H1 (cell line): Measurements from ENCODE around the gene PIBF1. TPM values are rescaled to one million over a fixed set of nuclear protein-coding genes. Genes with fewer than 3 reads are reported as not detected.

Experiments
- CTCF ChIA-PET: fragments of 300-600 bp; sonication (Branson Sonifier 250); formaldehyde crosslinking; loops from one replicate; lab custom pipeline; 2021; ENCODE audit not compliant: partially characterized antibody; lab: Charles Lee
- POLR2A ChIA-PET: fragments of 300-600 bp; sonication (Branson Sonifier 250); formaldehyde crosslinking; loops from one replicate; lab custom pipeline; 2021; ENCODE audit warnings: inconsistent platforms; ENCODE audit not compliant: partially characterized antibody; lab: Charles Lee
- DNase-seq, 2 experiments: peaks; one replicate each; pipeline versions ENCODE4 v3.0.0 to v3.0.0-alpha.2; 2010 to 2022; ENCODE audit warnings: low spot score in 2 of 2, low read depth in 1 of 2, mixed read lengths in 1 of 2
- FAIRE-seq: peaks from 2 replicates; lab custom pipeline; 2011; peaks lifted over from hg19 to GRCh38; lab: Jason Lieb, UNC
- H2AFZ ChIP-seq: 2 replicates; pipeline ENCODE4 v1.8.1; 2012; ENCODE audit warnings: low read length, inconsistent platforms
- H2AK5ac ChIP-seq: 2 replicates; pipeline ENCODE4 v1.6.1; 2013; ENCODE audit warnings: low read depth, low read length
- H2BK120ac ChIP-seq: replicated peaks from 2 replicates; pipeline ENCODE3; 2013; ENCODE audit warnings: low read depth, low read length, inconsistent platforms
- H2BK12ac ChIP-seq: 2 replicates; pipeline ENCODE4 v1.6.1; 2013; ENCODE audit warnings: low read depth, low read length
- H2BK15ac ChIP-seq: 2 replicates; pipeline ENCODE4 v1.6.1; 2013; ENCODE audit warnings: low read length
- H2BK20ac ChIP-seq: 2 replicates; pipeline ENCODE4 v1.6.1; 2013; ENCODE audit warnings: low read length
- H2BK5ac ChIP-seq: 2 replicates; pipeline ENCODE4 v1.6.1; 2013; ENCODE audit warnings: low read depth, low read length
- H3K14ac ChIP-seq: 2 replicates; pipeline ENCODE4 v1.6.1; 2013; ENCODE audit warnings: inconsistent platforms; ENCODE audit not compliant: insufficient read length
- H3K18ac ChIP-seq: 2 replicates; pipeline ENCODE4 v1.6.1; 2013; ENCODE audit warnings: low read length; ENCODE audit errors: extremely low read depth
- H3K23ac ChIP-seq: 2 replicates; pipeline ENCODE4 v1.6.1; 2013; ENCODE audit warnings: inconsistent platforms; ENCODE audit not compliant: insufficient read length
- H3K23me2 ChIP-seq: 2 replicates; pipeline ENCODE4 v1.6.1; 2013; ENCODE audit warnings: low read depth, low read length
- H3K27ac ChIP-seq: 2 replicates; pipeline ENCODE4 v1.6.1; 2011; ENCODE audit warnings: low read depth, low read length, inconsistent platforms
- H3K27me3 ChIP-seq, 4 experiments: replicated peaks in 1 of 4; 1 replicate in 1 of 4; 2 replicates in 3 of 4; pipeline versions ENCODE4 v1.6.1 to v1.8.1; 2011 to 2013; ENCODE audit warnings: low read length in 3 of 4, mild to moderate bottlenecking in 3 of 4, inconsistent platforms in 2 of 4, mixed read lengths in 2 of 4, moderate library complexity in 1 of 4; ENCODE audit not compliant: control insufficient read depth in 3 of 4, insufficient read depth in 3 of 4; ENCODE audit errors: extremely low read depth in 1 of 4
- H3K36me3 ChIP-seq, 4 experiments: 2 replicates each; pipeline versions ENCODE4 v1.6.1 to v1.8.1; 2011 to 2013; ENCODE audit warnings: mild to moderate bottlenecking in 4 of 4, low read length in 3 of 4, moderate library complexity in 2 of 4, control low read depth in 1 of 4, inconsistent platforms in 1 of 4; ENCODE audit not compliant: insufficient read depth in 4 of 4, control insufficient read depth in 2 of 4
- H3K4ac ChIP-seq: replicated peaks from 2 replicates; pipeline ENCODE3; 2013; ENCODE audit warnings: low read length, low read depth, mixed read lengths, inconsistent platforms; ENCODE audit not compliant: insufficient read length
- H3K4me1 ChIP-seq, 4 experiments: replicated peaks in 1 of 4; 1 replicate in 1 of 4; 2 replicates in 3 of 4; pipeline versions ENCODE4 v1.6.1 to v1.8.1; 2011 to 2013; ENCODE audit warnings: low read length in 3 of 4, inconsistent platforms in 2 of 4, mixed read lengths in 1 of 4; ENCODE audit not compliant: insufficient read depth in 4 of 4, control insufficient read depth in 3 of 4
- H3K4me2 ChIP-seq, 2 experiments: 2 replicates each; pipeline versions ENCODE4 v1.6.1 to v1.8.1; 2011 to 2013; ENCODE audit warnings: low read depth in 2 of 2, low read length in 2 of 2, control low read depth in 1 of 2, inconsistent platforms in 1 of 2, mild to moderate bottlenecking in 1 of 2; ENCODE audit not compliant: insufficient read depth in 1 of 2
- H3K4me3 ChIP-seq, 4 experiments: fragments of 200-600, 300-600 bp in 1 of 4; sonication (generic), shearing (Covaris generic), sonication (Bioruptor Twin) in 1 of 4; 2 replicates each; pipeline versions ENCODE4 v1.5.1 to v1.8.1; 2011 to 2016; ENCODE audit warnings: low read length in 4 of 4, low read depth in 3 of 4, control low read depth in 2 of 4, inconsistent platforms in 2 of 4, mild to moderate bottlenecking in 2 of 4, mixed read lengths in 1 of 4, moderate library complexity in 1 of 4; ENCODE audit not compliant: insufficient read depth in 2 of 4; ENCODE audit errors: extremely low read depth in 1 of 4
- H3K56ac ChIP-seq: replicated peaks from 2 replicates; pipeline ENCODE3; 2013; ENCODE audit warnings: low read depth, mild to moderate bottlenecking, mixed read lengths, low read length, inconsistent platforms; ENCODE audit not compliant: insufficient read length
- H3K79me1 ChIP-seq: 2 replicates; pipeline ENCODE4 v1.6.1; 2013; ENCODE audit warnings: low read depth, low read length, control low read depth
- H3K79me2 ChIP-seq, 2 experiments: 2 replicates each; pipeline versions ENCODE4 v1.6.1 to v1.8.1; 2012 to 2013; ENCODE audit warnings: low read length in 2 of 2, mild to moderate bottlenecking in 2 of 2, inconsistent platforms in 1 of 2; ENCODE audit not compliant: insufficient read depth in 2 of 2, control insufficient read depth in 1 of 2
- H3K9ac ChIP-seq, 4 experiments: replicated peaks in 1 of 4; 1 replicate in 1 of 4; 2 replicates in 3 of 4; pipeline versions ENCODE4 v1.6.1 to v1.8.1; 2011 to 2013; ENCODE audit warnings: low read depth in 3 of 4, low read length in 3 of 4, control low read depth in 2 of 4, mild to moderate bottlenecking in 2 of 4, moderate library complexity in 2 of 4, inconsistent platforms in 1 of 4; ENCODE audit errors: extremely low read depth in 1 of 4
- H3K9me3 ChIP-seq, 2 experiments: 2 replicates each; pipeline versions ENCODE4 v1.6.1 to v1.8.1; 2012 to 2013; ENCODE audit warnings: mild to moderate bottlenecking in 2 of 2, moderate library complexity in 2 of 2, control low read depth in 1 of 2, inconsistent platforms in 1 of 2, low read depth in 1 of 2, low read length in 1 of 2, mixed read lengths in 1 of 2; ENCODE audit not compliant: insufficient read depth in 2 of 2
- H4K20me1 ChIP-seq, 2 experiments: replicated peaks in 1 of 2; 2 replicates each; pipeline versions ENCODE3 to v1.8.1; 2011 to 2013; ENCODE audit warnings: inconsistent platforms in 2 of 2, low read length in 2 of 2, mild to moderate bottlenecking in 1 of 2; ENCODE audit not compliant: insufficient read depth in 2 of 2, control insufficient read depth in 1 of 2
- H4K5ac ChIP-seq: 2 replicates; pipeline ENCODE4 v1.6.1; 2013; ENCODE audit warnings: low read length, low read depth, mixed read lengths, inconsistent platforms; ENCODE audit not compliant: insufficient read length
- H4K8ac ChIP-seq: 2 replicates; pipeline ENCODE4 v1.8.0; 2013; ENCODE audit warnings: mild to moderate bottlenecking, moderate library complexity, low read length, inconsistent platforms; ENCODE audit not compliant: insufficient read depth; ENCODE audit errors: extremely low read depth
- H4K91ac ChIP-seq: replicated peaks from 2 replicates; pipeline ENCODE3; 2013; ENCODE audit warnings: low read length, mixed read lengths, inconsistent platforms; ENCODE audit not compliant: insufficient read length
- ATF3 ChIP-seq: IDR thresholded peaks from 2 replicates; pipeline ENCODE4 v1.6.1; 2011; ENCODE audit warnings: low read depth, mild to moderate bottlenecking, low read length; ENCODE audit not compliant: insufficient read depth
- CREB1 ChIP-seq: IDR thresholded peaks from 2 replicates; pipeline ENCODE4 v1.6.1; 2012; ENCODE audit warnings: inconsistent platforms
- CTCF ChIP-seq, 3 experiments: IDR thresholded peaks; 1 replicate in 2 of 3; 2 replicates in 1 of 3; pipeline versions ENCODE4 v1.5.1 to v1.6.1; 2011; ENCODE audit warnings: low read length in 3 of 3, mild to moderate bottlenecking in 3 of 3, inconsistent platforms in 2 of 3, low read depth in 1 of 3, moderate library complexity in 1 of 3; ENCODE audit not compliant: insufficient read depth in 1 of 3; ENCODE audit errors: control extremely low read depth in 1 of 3
- MAX ChIP-seq: IDR thresholded peaks from 2 replicates; pipeline ENCODE4 v1.6.1; 2012; ENCODE audit warnings: inconsistent platforms
- NANOG ChIP-seq: IDR thresholded peaks from 2 replicates; pipeline ENCODE4 v1.6.1; 2011; ENCODE audit warnings: low read length, low read depth, mild to moderate bottlenecking, inconsistent platforms; ENCODE audit not compliant: insufficient read depth, poor library complexity, severe bottlenecking
- RAD21 ChIP-seq, 2 experiments: IDR thresholded peaks in 1 of 2; conservative IDR thresholded peaks in 1 of 2; 2 replicates each; pipeline ENCODE4 v1.6.1; 2011; ENCODE audit warnings: low read depth in 2 of 2, low read length in 2 of 2, improper control_type of control experiment in 1 of 2, inconsistent platforms in 1 of 2, mild to moderate bottlenecking in 1 of 2, moderate library complexity in 1 of 2
- SIN3A ChIP-seq, 2 experiments: IDR thresholded peaks in 1 of 2; conservative IDR thresholded peaks in 1 of 2; 2 replicates each; pipeline ENCODE4 v1.6.1; 2011 to 2012; ENCODE audit warnings: low read length in 2 of 2, improper control_type of control experiment in 1 of 2, low read depth in 1 of 2, mild to moderate bottlenecking in 1 of 2
- SUZ12 ChIP-seq: fragments of 200-600 bp; sonication (generic); IDR thresholded peaks from 2 replicates; pipeline ENCODE4 v1.6.1; 2012; ENCODE audit warnings: mild to moderate bottlenecking, inconsistent platforms, low read length, moderate library complexity, mixed read lengths
- TEAD4 ChIP-seq: IDR thresholded peaks from 2 replicates; pipeline ENCODE4 v1.6.1; 2012; ENCODE audit warnings: low read depth, low read length, inconsistent platforms, mixed read lengths
- WGBS, 2 experiments: shearing (Covaris generic) in 1 of 2; methylation state at CpG; one replicate each; pipeline versions ENCODE4 v1.1.6 to v1.1.7; 2013 to 2015; ENCODE audit warnings: low lambda C conversion rate in 2 of 2, mixed read lengths in 2 of 2, inconsistent platforms in 1 of 2, low coverage in 1 of 2, missing lambda C conversion rate in 1 of 2; ENCODE audit not compliant: insufficient replicate concordance in 2 of 2, insufficient coverage in 1 of 2, insufficient read length in 1 of 2; ENCODE audit errors: extremely low coverage in 1 of 2, missing lambda C conversion rate in 1 of 2; 5-methylcytosine and 5-hydroxymethylcytosine counted together
- polyA plus RNA-seq, 7 experiments: library from polyadenylated mRNA; depleted of rRNA in 3 of 7; stranded (reverse) in 5 of 7; unstranded in 2 of 7; fragments of >200 nt in 5 of 7; fragments of 200-250 nt in 2 of 7; gene quantifications; 1 replicate in 5 of 7; 2 replicates in 1 of 7; 4 replicates in 1 of 7; pipeline versions ENCODE4 v1.2.1 to v1.2.3, GENCODE V29; 2011 to 2013; ENCODE audit warnings: missing spikeins in 2 of 7, mixed read lengths in 2 of 7
- total RNA-seq: library from RNA; stranded (reverse); fragmentation: NEBNext Ultra II Directional; extraction: Animal tissue kit (Norgen Biotek cat#: 25700); gene quantifications from 2 replicates; pipeline ENCODE4 v1.2.1, GENCODE V29; 2021

The PIBF1 gene
- total and polyA plus RNA-seq, 2 of the 8 experiments (the other 6 are each of a cell fraction or from before 2014, with no cell fraction given), result 1.1 to 13.2 TPM

GRCh38 chr13:72745260-72745659 is 36.7 kb upstream of the PIBF1 start:
- POLR2A ChIA-PET, result no interaction called here
- no peak overlapping the region for H3K9ac ChIP-seq
- no peak for FAIRE-seq
- TF ChIP-seq CTCF (IDR thresholded peaks at IDR 0.05; ENCODE audit: control extremely low read depth in 1 of 3, insufficient read depth in 1 of 3, low read depth in 1 of 3, low read length in 3 of 3) (no peak), ATF3 (no peak), NANOG (no peak), TEAD4 (no peak), CREB1 (no peak), RAD21 (IDR thresholded peaks at IDR 0.05 in 1 of 2, conservative IDR thresholded peaks at IDR 0.05 in 1 of 2; ENCODE audit: low read depth in 2 of 2, low read length in 2 of 2) (no peak), MAX (no peak), SUZ12 (no peak), SIN3A (conservative IDR thresholded peaks at IDR 0.05 in 1 of 2, IDR thresholded peaks at IDR 0.05 in 1 of 2; ENCODE audit: low read depth in 1 of 2, low read length in 2 of 2) (no peak)

More at GRCh38 chr13:72745260-72745659, 36.7 kb upstream of the PIBF1 start:
- H4K8ac ChIP-seq, result no peak overlapping the region
- 84% methylated on average over 1 of the region's 1 CpG; no CpG with 5 or more reads in 1 of the 2 experiments for WGBS, 2 experiments
- H3K4me1 ChIP-seq, result no peaks in the 10 kb centered on the region
- no peak for DNase-seq
- CTCF ChIA-PET, result no interaction called here
- no peak overlapping the region for H4K5ac ChIP-seq
- no peak overlapping the region for H2AK5ac ChIP-seq
- H4K20me1 ChIP-seq, result peaks cover 0 to 1% of the 10 kb centered on the region in 2 experiments
- H3K79me1 ChIP-seq, result no peaks in the 10 kb centered on the region
- no peak overlapping the region for H2BK120ac ChIP-seq
- no peak overlapping the region for H4K91ac ChIP-seq
- no peaks in the 10 kb centered on the region for H3K79me2 ChIP-seq
- H2AFZ ChIP-seq, result no peak overlapping the region
- H2BK20ac ChIP-seq, result no peak overlapping the region
- no peak overlapping the region for H3K14ac ChIP-seq
- H2BK12ac ChIP-seq, result no peak overlapping the region
- H3K4me3 ChIP-seq, result no peak overlapping the region
- H3K4me2 ChIP-seq, result no peak overlapping the region
- H2BK15ac ChIP-seq, result no peak overlapping the region
- no peak overlapping the region for H3K56ac ChIP-seq
- H3K36me3 ChIP-seq, result peaks cover 6 to 62% (median 18%) of the 10 kb centered on the region in 4 experiments
- H3K4ac ChIP-seq, result no peak overlapping the region
- H3K23me2 ChIP-seq, result no peaks in the 10 kb centered on the region
- H3K18ac ChIP-seq, result no peak overlapping the region
- H3K23ac ChIP-seq, result no peak overlapping the region
- H3K9me3 ChIP-seq, result no peaks in the 10 kb centered on the region
- no peak overlapping the region for H3K27ac ChIP-seq
- H3K27me3 ChIP-seq, result no peaks in the 10 kb centered on the region
- H2BK5ac ChIP-seq, result no peak overlapping the region
